Thyroid gland (tissue), 4 donors: ENCODE measurements around the gene GDI2. TPM values are rescaled to one million over a fixed set of nuclear protein-coding genes. Genes with fewer than 3 reads are reported as not detected.
"Not testable (repeated sequence)": the region's sequence is repeated elsewhere in the genome, so short reads cannot be mapped to it uniquely, and the experiment has no call there.

Experiments used
- DNase-seq, 2 donors: peaks; one replicate each; pipeline ENCODE4 v3.0.0-alpha.2; 2019
- H3K27ac ChIP-seq, 3 donors: fragments of 200-600 bp; sonication (generic); 1 replicate in 2 of 3; 2 replicates in 1 of 3; pipeline ENCODE4 v1.5.1; 2016 to 2019; ENCODE audit warnings: mild to moderate bottlenecking in 1 of 3, moderate library complexity in 1 of 3
- H3K27me3 ChIP-seq: fragments of 200-600 bp; sonication (generic); one replicate; pipeline ENCODE4 v1.5.1; 2019
- H3K36me3 ChIP-seq, 2 donors: fragments of 200-600 bp; sonication (generic); one replicate each; pipeline ENCODE4 v1.5.1; 2016 to 2019
- H3K4me1 ChIP-seq, 2 donors: fragments of 200-600 bp; sonication (generic); one replicate each; pipeline ENCODE4 v1.5.1; 2017 to 2019
- H3K4me3 ChIP-seq, 3 donors: fragments of 200-600 bp; sonication (generic); replicated peaks in 1 of 3; 1 replicate in 2 of 3; 2 replicates in 1 of 3; pipeline ENCODE4 v1.5.1; 2016; ENCODE audit warnings: mild to moderate bottlenecking in 1 of 3
- H3K9me3 ChIP-seq: fragments of 200-600 bp; sonication (generic); one replicate; pipeline ENCODE4 v1.5.1; 2017
- CTCF ChIP-seq, 6 experiments: fragments of 200-600 bp in 3 of 6; fragments of 450-650 bp in 3 of 6; sonication (generic) in 3 of 6; IDR thresholded peaks; one replicate each; pipeline ENCODE4 v1.5.1; 2016 to 2019; ENCODE audit warnings: antibody characterized with exemption in 6 of 6, mild to moderate bottlenecking in 2 of 6, inconsistent platforms in 1 of 6, moderate library complexity in 1 of 6
- POLR2A ChIP-seq, 2 donors: fragments of 450-650 bp; IDR thresholded peaks; one replicate each; pipeline ENCODE4 v1.6.1; 2017; ENCODE audit warnings: antibody characterized with exemption in 2 of 2, mild to moderate bottlenecking in 2 of 2, moderate library complexity in 1 of 2
- WGBS, 2 donors: methylation state at CpG; one replicate each; pipeline ENCODE4 v1.1.5; 2017; 5-methylcytosine and 5-hydroxymethylcytosine counted together
- intact Hi-C: fragments of 100-400 bp; cut with DNase I; formaldehyde crosslinking; loops from one replicate; pipeline ENCODE4 v1.15.1; 2023
- total RNA-seq, 4 donors: library from RNA; depleted of rRNA; stranded (reverse); fragments of >200 nt; gene quantifications; one replicate each; pipeline ENCODE4 v1.2.3, GENCODE V29; 2016

Gene GDI2
- total RNA-seq, 4 donors from 2014 or later, result 189 to 281 (median 236) TPM

GRCh38 chr10:5789626-5790025 is 23.6 kb downstream of the GDI2 start:
- WGBS, 2 donors, result 92 to 93% methylated on average over 2 of the region's 2 CpGs
- Histone ChIP-seq H3K9me3 (no peaks in the 10 kb centered on the region), H3K36me3 (peaks cover 41 to 44% of the 10 kb centered on the region in 2 donors), H3K4me1 (peaks cover 5 to 9% of the 10 kb centered on the region in 2 donors), H3K4me3 (no peak overlapping the region), H3K27ac (no peak overlapping the region), H3K27me3 (no peaks in the 10 kb centered on the region)
- intact Hi-C loops, result no loop called here
- TF ChIP-seq CTCF (IDR thresholded peaks at IDR 0.05), result no peak
- TF ChIP-seq POLR2A (IDR thresholded peaks at IDR 0.05), result no peak
- no peak for DNase-seq

- TF ChIP-seq POLR2A (IDR thresholded peaks at IDR 0.05), result no peak
- TF ChIP-seq CTCF (IDR thresholded peaks at IDR 0.05), result no peak
- Histone ChIP-seq H3K27ac (no peak overlapping the region), H3K27me3 (no peaks in the 10 kb centered on the region), H3K4me1 (peaks cover 5 to 9% of the 10 kb centered on the region in 2 donors), H3K36me3 (peaks cover 43 to 45% of the 10 kb centered on the region in 2 donors), H3K4me3 (no peak overlapping the region), H3K9me3 (no peaks in the 10 kb centered on the region)
- no peak for DNase-seq
- intact Hi-C loops, result no loop called here
- 87 to 88% methylated on average over 5 of the region's 5 CpGs for WGBS, 2 donors
These were observed 24.3 kb downstream of the GDI2 start for GRCh38 chr10:5788969-5789368.

- no peaks in the 10 kb centered on the region for H3K27me3 ChIP-seq
- no peak for DNase-seq
- intact Hi-C loops, result no loop called here
- no peak overlapping the region for H3K27ac ChIP-seq
- no peak overlapping the region for H3K4me3 ChIP-seq
- peaks cover 27 to 36% of the 10 kb centered on the region in 2 donors for H3K36me3 ChIP-seq
- no peaks in the 10 kb centered on the region for H3K9me3 ChIP-seq
- H3K4me1 ChIP-seq, result peaks cover 5 to 9% of the 10 kb centered on the region in 2 donors
- TF ChIP-seq POLR2A (IDR thresholded peaks at IDR 0.05) (no peak), CTCF (IDR thresholded peaks at IDR 0.05) (no peak)
- WGBS, 2 donors, result 98% methylated on average over 1 of the region's 1 CpG
These were observed 29.9 kb downstream of the GDI2 start for GRCh38 chr10:5783300-5783699.

GRCh38 chr10:5782174-5782573 is 31.1 kb downstream of the GDI2 start:
- Histone ChIP-seq H3K27ac (no peak overlapping the region), H3K9me3 (no peaks in the 10 kb centered on the region), H3K4me3 (no peak overlapping the region), H3K4me1 (peaks cover 4 to 10% of the 10 kb centered on the region in 2 donors), H3K27me3 (no peaks in the 10 kb centered on the region), H3K36me3 (peaks cover 27 to 36% of the 10 kb centered on the region in 2 donors)
- 94% methylated on average over 1 of the region's 1 CpG for WGBS, 2 donors
- intact Hi-C loops, result no loop called here
- DNase-seq, result no peak
- no peak for TF ChIP-seq CTCF (IDR thresholded peaks at IDR 0.05)
- TF ChIP-seq POLR2A (IDR thresholded peaks at IDR 0.05), result no peak

GRCh38 chr10:5779730-5780129 is 33.5 kb downstream of the GDI2 start:
- Histone ChIP-seq H3K27ac (no peak overlapping the region), H3K4me3 (no peak overlapping the region), H3K27me3 (no peaks in the 10 kb centered on the region), H3K9me3 (no peaks in the 10 kb centered on the region), H3K4me1 (peaks cover 24 to 27% of the 10 kb centered on the region in 2 donors), H3K36me3 (peaks cover 19% of the 10 kb centered on the region in 2 donors)
- DNase-seq, result no peak
- WGBS, 2 donors, result 73 to 76% methylated on average over 3 of the region's 3 CpGs
- TF ChIP-seq CTCF (IDR thresholded peaks at IDR 0.05) (no peak), POLR2A (IDR thresholded peaks at IDR 0.05) (no peak)
- intact Hi-C loops, result no loop called here

GRCh38 chr10:5777758-5778157 is 35.5 kb downstream of the GDI2 start:
- peaks cover 29 to 31% of the 10 kb centered on the region in 2 donors for H3K4me1 ChIP-seq
- DNase-seq, H3K27me3 ChIP-seq, intact Hi-C loops, H3K4me3 ChIP-seq, H3K9me3 ChIP-seq, H3K27ac ChIP-seq, H3K36me3 ChIP-seq: not testable (repeated sequence)
- 89 to 95% methylated on average over 3 of the region's 3 CpGs for WGBS, 2 donors
